OCI-LY1 (cell line): ENCODE data around the gene NHSL2.

Experiments used
- H2AFZ ChIP-seq: fragments of 200-600 bp; sonication (generic), shearing (Covaris generic); 2 replicates; pipeline ENCODE4 v1.6.0; 2014; ENCODE audit warnings: antibody characterized with exemption, mild to moderate bottlenecking, low read length
- H3F3A ChIP-seq: fragments of 200-600 bp; sonication (generic), shearing (Covaris generic); 2 replicates; pipeline ENCODE4 v1.6.0; 2014; ENCODE audit warnings: mild to moderate bottlenecking, antibody characterized with exemption, low read length, moderate library complexity; ENCODE audit not compliant: insufficient read depth
- H3K27ac ChIP-seq: fragments of 200-600 bp; sonication (generic); 2 replicates; pipeline ENCODE4 v1.5.1; 2014; ENCODE audit warnings: low read length, mixed run types, mild to moderate bottlenecking, low read depth; ENCODE audit not compliant: poor library complexity, severe bottlenecking
- H3K27me3 ChIP-seq: fragments of 200-600 bp; sonication (generic); 2 replicates; pipeline ENCODE4 v1.6.0; 2014; ENCODE audit warnings: antibody characterized with exemption, mild to moderate bottlenecking, low read length, moderate library complexity; ENCODE audit not compliant: insufficient read depth
- H3K36me3 ChIP-seq: fragments of 200-600 bp; sonication (generic); 2 replicates; pipeline ENCODE4 v1.6.1; 2014; ENCODE audit warnings: mild to moderate bottlenecking, antibody characterized with exemption, low read length, moderate library complexity, mixed read lengths; ENCODE audit not compliant: insufficient read depth
- H3K4me1 ChIP-seq: fragments of 200-600 bp; sonication (generic); 2 replicates; pipeline ENCODE4 v1.5.1; 2014; ENCODE audit warnings: mild to moderate bottlenecking, low read length, moderate library complexity; ENCODE audit not compliant: insufficient read depth, severe bottlenecking
- H3K4me2 ChIP-seq: fragments of 200-600 bp; sonication (generic), shearing (Covaris generic); 2 replicates; pipeline ENCODE4 v1.6.1; 2014; ENCODE audit warnings: low read length
- H3K4me3 ChIP-seq: fragments of 200-600 bp; sonication (generic); 2 replicates; pipeline ENCODE4 v1.5.1; 2014; ENCODE audit warnings: low read length, low read depth, mild to moderate bottlenecking, mixed read lengths; ENCODE audit not compliant: poor library complexity, severe bottlenecking
- H3K79me2 ChIP-seq: fragments of 200-600 bp; shearing (Covaris generic); 2 replicates; pipeline ENCODE4 v1.6.1; 2016; ENCODE audit warnings: mixed run types, low read length, mixed read lengths; ENCODE audit not compliant: insufficient read depth
- H3K9ac ChIP-seq: fragments of 200-600 bp; sonication (generic), shearing (Covaris generic); 2 replicates; pipeline ENCODE4 v1.6.1; 2014; ENCODE audit warnings: mild to moderate bottlenecking, low read length, mixed read lengths
- H3K9me2 ChIP-seq: fragments of 200-600 bp; sonication (generic), shearing (Covaris generic); 2 replicates; pipeline ENCODE4 v1.6.1; 2014; ENCODE audit warnings: low read depth, mild to moderate bottlenecking, low read length, mixed read lengths
- H3K9me3 ChIP-seq: fragments of 200-600 bp; shearing (Covaris generic); 2 replicates; pipeline ENCODE4 v1.6.1; 2014; ENCODE audit warnings: low read length, mixed read lengths
- H4K20me1 ChIP-seq: fragments of 200-600 bp; sonication (generic), shearing (Covaris generic); 2 replicates; pipeline ENCODE4 v1.6.0; 2016; ENCODE audit warnings: mild to moderate bottlenecking, low read length; ENCODE audit not compliant: insufficient read depth
- CTCF ChIP-seq: fragments of 200-600 bp; sonication (generic), shearing (Covaris generic); IDR thresholded peaks from 2 replicates; pipeline ENCODE4 v1.5.1; 2017; ENCODE audit warnings: mild to moderate bottlenecking, antibody characterized with exemption, low read length, moderate library complexity, mixed read lengths
- EZH2 ChIP-seq: fragments of 200-600 bp; sonication (generic), shearing (Covaris generic); IDR thresholded peaks from 2 replicates; pipeline ENCODE4 v1.8.0; 2017; ENCODE audit warnings: borderline replicate concordance, mixed run types, mild to moderate bottlenecking, antibody characterized with exemption, low read length, moderate library complexity, mixed read lengths

The NHSL2 gene

GRCh38 chrX:71997320-71997719 is 86.7 kb downstream of the NHSL2 start:
- H2AFZ ChIP-seq: no peak overlapping the region
- no peaks in the 10 kb centered on the region for H3F3A ChIP-seq
- H3K4me1 ChIP-seq: no peaks in the 10 kb centered on the region
- TF ChIP-seq CTCF (no peak), EZH2 (no peak)
- no peak overlapping the region for H3K9ac ChIP-seq
- no peaks in the 10 kb centered on the region for H3K36me3 ChIP-seq
- no peaks in the 10 kb centered on the region for H3K9me2 ChIP-seq
- H3K4me3 ChIP-seq: no peak overlapping the region
- H4K20me1 ChIP-seq: no peaks in the 10 kb centered on the region
- H3K27me3 ChIP-seq: no peaks in the 10 kb centered on the region
- no peak overlapping the region for H3K27ac ChIP-seq
- no peaks in the 10 kb centered on the region for H3K9me3 ChIP-seq
- no peaks in the 10 kb centered on the region for H3K79me2 ChIP-seq
- H3K4me2 ChIP-seq: no peak overlapping the region

DNA sequence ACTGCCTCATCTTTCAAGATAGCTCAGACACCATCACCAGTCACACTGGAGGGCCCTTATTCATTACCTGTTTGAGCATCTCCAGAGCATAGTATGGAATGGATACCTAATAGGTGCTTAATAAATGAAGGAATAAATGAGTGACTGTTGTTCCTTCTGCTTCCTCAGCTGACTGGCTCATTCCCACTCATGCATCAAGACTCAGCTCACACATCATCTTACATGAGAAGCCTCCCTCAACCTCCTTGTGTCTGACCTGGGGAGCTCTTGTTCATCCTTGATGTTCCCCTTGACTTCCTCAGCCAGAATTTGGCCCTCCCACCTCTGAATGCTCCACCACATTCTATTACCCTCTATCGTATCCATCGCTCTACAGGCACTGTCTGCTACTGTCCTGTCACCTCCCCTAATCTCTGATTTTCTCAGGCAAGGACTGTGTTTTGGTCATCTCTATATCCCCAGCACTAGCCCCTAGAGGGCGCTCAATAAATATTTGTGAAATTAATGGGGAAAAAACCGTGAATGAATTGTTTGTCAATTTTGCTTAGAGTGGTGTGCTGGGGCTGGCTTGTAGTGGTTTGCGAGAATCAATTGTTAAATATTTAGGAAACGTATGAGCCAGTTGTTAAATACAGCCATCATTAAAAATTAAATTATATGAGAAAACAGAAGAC is 88.3 kb downstream of the NHSL2 start:
- no peak overlapping the region for H3K27ac ChIP-seq
- H3K79me2 ChIP-seq: no peaks in the 10 kb centered on the region
- no peaks in the 10 kb centered on the region for H3K9me2 ChIP-seq
- H3F3A ChIP-seq: no peaks in the 10 kb centered on the region
- no peak overlapping the region for H3K4me2 ChIP-seq
- H3K4me3 ChIP-seq: no peak overlapping the region
- H3K9ac ChIP-seq: no peak overlapping the region
- no peaks in the 10 kb centered on the region for H3K4me1 ChIP-seq
- no peaks in the 10 kb centered on the region for H3K27me3 ChIP-seq
- H4K20me1 ChIP-seq: no peaks in the 10 kb centered on the region
- no peaks in the 10 kb centered on the region for H3K36me3 ChIP-seq
- no peaks in the 10 kb centered on the region for H3K9me3 ChIP-seq
- peak; percentile 57 for TF ChIP-seq CTCF
- TF ChIP-seq EZH2: no peak
- no peak overlapping the region for H2AFZ ChIP-seq

- Histone ChIP-seq H2AFZ (no peak overlapping the region), H3K4me1 (no peaks in the 10 kb centered on the region), H4K20me1 (no peaks in the 10 kb centered on the region), H3K4me2 (no peak overlapping the region), H3K27ac (no peak overlapping the region), H3K27me3 (no peaks in the 10 kb centered on the region), H3K4me3 (no peak overlapping the region), H3K79me2 (no peaks in the 10 kb centered on the region), H3F3A (no peaks in the 10 kb centered on the region), H3K9me3 (no peaks in the 10 kb centered on the region), H3K36me3 (no peaks in the 10 kb centered on the region), H3K9ac (no peak overlapping the region), H3K9me2 (no peaks in the 10 kb centered on the region)
- TF ChIP-seq CTCF (no peak), EZH2 (no peak)
Measured at GRCh38 chrX:71999535-71999934, 88.9 kb downstream of the NHSL2 start.
